K562 (cell line): ENCODE results near the gene MKS1. TPM values are rescaled to one million over a fixed set of nuclear protein-coding genes. Genes with fewer than 3 reads are reported as not detected.

Source experiments
- ATAC-seq: fragments of 200-7000 bp; cut with Tn5 transposase; 3 replicates; pipeline ENCODE4 v1.9.1; 2020; ENCODE audit warnings: moderate library complexity
- BruUV-seq: library from RNA; stranded (reverse); fragments of 400-500 nt; replicated peaks from 2 replicates; lab custom pipeline; 2021; lab: Mats Ljungman, UMichigan
- CTCF ChIA-PET: fragments of 300-600 bp; formaldehyde crosslinking; extraction: SDS; loops from one replicate; lab custom pipeline; 2021; ENCODE audit warnings: low intra/inter-chr PET ratio; lab: Yijun Ruan, JAX
- POLR2A ChIA-PET: fragments of 300-600, 350-650 bp; sonication (Branson Sonifier 250); formaldehyde crosslinking; extraction: SDS; loops from one replicate; lab custom pipeline; 2021; ENCODE audit warnings: antibody characterized with exemption, inconsistent platforms; lab: Yijun Ruan, JAX
- DNase-seq, 4 experiments: peaks; one replicate each; pipeline versions ENCODE4 v3.0.0 to v3.0.0-alpha.2; 2011 to 2018; ENCODE audit warnings: low spot score in 3 of 4, mixed read lengths in 3 of 4; ENCODE audit errors: extremely low read depth in 1 of 4
- FAIRE-seq: peaks from 2 replicates; lab custom pipeline; 2011; peaks lifted over from hg19 to GRCh38; lab: Jason Lieb, UNC
- H2AFZ ChIP-seq: 2 replicates; pipeline ENCODE4 v1.6.0; 2011; ENCODE audit warnings: low read depth, low read length, control low read depth, inconsistent platforms
- H3K27ac ChIP-seq: fragments of 200-600 bp; 3 replicates; pipeline ENCODE4 v1.8.0; 2011; ENCODE audit warnings: low read depth, mild to moderate bottlenecking, control low read depth, inconsistent platforms, low read length, moderate library complexity, mixed read lengths; ENCODE audit errors: extremely low read depth
- H3K27me3 ChIP-seq, 2 experiments: fragments of 300-600 bp in 1 of 2; 2 replicates in 1 of 2; 3 replicates in 1 of 2; pipeline versions ENCODE4 v1.6.0 to v1.8.0; 2011; ENCODE audit warnings: inconsistent platforms in 2 of 2, low read length in 2 of 2, mild to moderate bottlenecking in 1 of 2, mixed read lengths in 1 of 2, moderate library complexity in 1 of 2; ENCODE audit not compliant: control insufficient read depth in 2 of 2, insufficient read depth in 2 of 2
- H3K36me3 ChIP-seq: fragments of 300-600 bp; 3 replicates; pipeline ENCODE4 v1.8.0; 2011; ENCODE audit warnings: mild to moderate bottlenecking, low read length, inconsistent platforms; ENCODE audit not compliant: control insufficient read depth, insufficient read depth
- H3K4me1 ChIP-seq, 2 experiments: fragments of 200-600 bp in 1 of 2; replicated peaks in 1 of 2; 2 replicates in 1 of 2; 3 replicates in 1 of 2; pipeline versions ENCODE4 v1.5.1 to v1.8.0; 2011; ENCODE audit warnings: inconsistent platforms in 2 of 2, low read length in 2 of 2, mild to moderate bottlenecking in 1 of 2, mixed read lengths in 1 of 2, moderate library complexity in 1 of 2; ENCODE audit not compliant: control insufficient read depth in 2 of 2, insufficient read depth in 2 of 2
- H3K4me2 ChIP-seq: 2 replicates; pipeline ENCODE4 v1.6.1; 2011; ENCODE audit warnings: low read length, control low read depth, inconsistent platforms, mixed read lengths; ENCODE audit not compliant: insufficient read depth
- H3K4me3 ChIP-seq: fragments of 200-600 bp; sonication (generic), shearing (Covaris generic); 2 replicates; pipeline ENCODE4 v1.5.1; 2016; ENCODE audit warnings: control low read depth, inconsistent platforms
- H3K79me2 ChIP-seq: fragments of 200-600 bp; 3 replicates; pipeline ENCODE4 v1.8.0; 2011; ENCODE audit warnings: low read length, inconsistent platforms; ENCODE audit not compliant: control insufficient read depth, insufficient read depth
- H3K9ac ChIP-seq, 2 experiments: 2 replicates each; pipeline versions ENCODE4 v1.6.0 to v1.6.1; 2011; ENCODE audit warnings: low read depth in 2 of 2, low read length in 2 of 2, control low read depth in 1 of 2, inconsistent platforms in 1 of 2, mild to moderate bottlenecking in 1 of 2, mixed read lengths in 1 of 2; ENCODE audit not compliant: insufficient read depth in 1 of 2
- H3K9me1 ChIP-seq: one replicate; pipeline ENCODE4 v1.6.0; 2011; ENCODE audit warnings: inconsistent platforms, mild to moderate bottlenecking, low read length, moderate library complexity; ENCODE audit not compliant: control insufficient read depth, insufficient read depth
- H3K9me3 ChIP-seq: replicated peaks from 2 replicates; pipeline ENCODE4 v1.5.1; 2011; ENCODE audit warnings: low read depth, low read length, inconsistent platforms; ENCODE audit not compliant: control insufficient read depth, insufficient read depth
- H4K20me1 ChIP-seq: replicated peaks from 2 replicates; pipeline ENCODE4 v1.6.1; 2011; ENCODE audit warnings: low read length, inconsistent platforms, mixed read lengths; ENCODE audit not compliant: control insufficient read depth, insufficient read depth
- CBFB ChIP-seq: sonication (generic); formaldehyde crosslinking; IDR thresholded peaks from 2 replicates; pipeline ENCODE4 v1.4.0; 2020; ENCODE audit warnings: mild to moderate bottlenecking, missing genetic modification reagents
- CBX1 ChIP-seq: sonication (generic); IDR thresholded peaks from 2 replicates; pipeline ENCODE4 v1.6.1; 2016; ENCODE audit warnings: antibody characterized with exemption, low read depth, mild to moderate bottlenecking
- CSDE1 ChIP-seq, 2 experiments: fragments of 450-650 bp; IDR thresholded peaks; 2 replicates each; pipeline ENCODE4 v1.6.1; 2016; ENCODE audit warnings: mild to moderate bottlenecking in 1 of 2
- NFYB ChIP-seq: IDR thresholded peaks from 2 replicates; pipeline ENCODE4 v1.6.1; 2011; ENCODE audit warnings: mild to moderate bottlenecking, moderate library complexity; ENCODE audit not compliant: insufficient read length; ENCODE audit errors: extremely low read depth
- ZBTB49 ChIP-seq: sonication (generic); formaldehyde crosslinking; IDR thresholded peaks from 2 replicates; pipeline ENCODE4 v1.8.0; 2022; ENCODE audit warnings: missing genetic modification reagents, mild to moderate bottlenecking, borderline replicate concordance
- ZFP36 ChIP-seq: fragments of 150-350 bp; IDR thresholded peaks from 2 replicates; pipeline ENCODE4 v1.6.1; 2018; ENCODE audit warnings: low read length, low read depth; ENCODE audit not compliant: partially characterized antibody
- ZNF696 ChIP-seq: fragments of 250-450 bp; sonication (Bioruptor Pico); conservative IDR thresholded peaks from 2 replicates; pipeline ENCODE4 v1.4.0; 2020; ENCODE audit warnings: mild to moderate bottlenecking, moderate library complexity
- WGBS: fragments of 100-300 bp; shearing (Covaris generic); methylation state at CpG from one replicate; pipeline ENCODE4 v1.1.6; 2016; ENCODE audit warnings: low coverage, mixed read lengths; ENCODE audit not compliant: insufficient coverage; ENCODE audit errors: missing lambda C conversion rate; 5-methylcytosine and 5-hydroxymethylcytosine counted together
- in situ Hi-C: fragments of 300-500 bp; cut with MboI; formaldehyde crosslinking; loops from 4 replicates; pipeline ENCODE4 v1.15.0; 2018; ENCODE audit warnings: inconsistent platforms, mixed read lengths
- intact Hi-C: fragments of 100-400 bp; cut with micrococcal nuclease; formaldehyde crosslinking; loops from 2 replicates; pipeline ENCODE4 v1.14.2; 2022
- polyA plus RNA-seq, 8 experiments: library from polyadenylated mRNA; depleted of rRNA in 4 of 8; stranded (reverse) in 5 of 8; unstranded in 3 of 8; fragments of >200 nt; fragmentation: Nextera tagmentation in 2 of 8; fragmentation: Illumina TruSeq in 1 of 8; extraction: Ambion mirVana in 2 of 8; extraction: Trizol in 1 of 8; gene quantifications; 2 replicates each; pipeline versions ENCODE4 v1.2.1 to v1.2.3, GENCODE V29; 2011 to 2014; ENCODE audit warnings: inconsistent platforms in 1 of 8, missing spikeins in 1 of 8
- total RNA-seq, 7 experiments: library from RNA; depleted of rRNA in 6 of 7; stranded (reverse); fragments of >200 nt in 6 of 7; fragmentation: Illumina TruSeq in 2 of 7; extraction: Trizol in 2 of 7; gene quantifications; 2 replicates each; pipeline versions ENCODE4 v1.2.1 to v1.2.3, GENCODE V29; 2011 to 2021; ENCODE audit warnings: low replicate concordance in 1 of 7
- TF ChIP-seq, protein P1 (sequence below), 2 experiments: IDR thresholded peaks in 1 of 2; conservative IDR thresholded peaks in 1 of 2; 2 replicates each; pipeline ENCODE4 v1.6.1; 2016; ENCODE audit warnings: low read depth in 2 of 2, mild to moderate bottlenecking in 1 of 2, missing compliant biosample characterization in 1 of 2, missing genetic modification characterization in 1 of 2, moderate library complexity in 1 of 2

MKS1 gene
- total and polyA plus RNA-seq, 9 of the 15 experiments (the other 6 are each of a cell fraction or from before 2014, with no cell fraction given): 16.3 to 31.0 (median 25.9) TPM

- Histone ChIP-seq H3K36me3 (no peaks in the 10 kb centered on the region), H3K27me3 (peaks cover 2 to 17% of the 10 kb centered on the region in 2 experiments; a peak in 4 of 5 replicates), H2AFZ (no peak overlapping the region), H3K9me1 (no peaks in the 10 kb centered on the region), H3K4me2 (no peak overlapping the region), H3K27ac (no peak overlapping the region), H3K4me1 (peaks cover 0 to 14% of the 10 kb centered on the region in 2 experiments; a peak in 3 of 5 replicates), H3K4me3 (no peak overlapping the region), H3K9me3 (no peaks in the 10 kb centered on the region), H3K9ac (no peak overlapping the region), H3K79me2 (no peaks in the 10 kb centered on the region), H4K20me1 (no peaks in the 10 kb centered on the region)
- POLR2A ChIA-PET: interaction anchor here (0.9 to 1.7 kb wide), 5 partner anchors 7 to 14 kb away, joined by 3 to 6 read pairs (median 4); no protein-coding TSS in a partner anchor
- in situ Hi-C loops: no loop called here
- no TSS peak for BruUV-seq
- ATAC-seq (no peak), FAIRE-seq (no peak), DNase-seq (peak in 1 of 4 experiments; percentile 4)
- intact Hi-C loops: no loop called here
- 0% methylated on average over 1 of the region's 1 CpG for WGBS
- no peak for TF ChIP-seq NFYB
- no peak for TF ChIP-seq CSDE1 (IDR thresholded peaks at IDR 0.05)
- no peak for TF ChIP-seq CBX1
- no peak for TF ChIP-seq ZNF696
- TF ChIP-seq, protein P1, sequence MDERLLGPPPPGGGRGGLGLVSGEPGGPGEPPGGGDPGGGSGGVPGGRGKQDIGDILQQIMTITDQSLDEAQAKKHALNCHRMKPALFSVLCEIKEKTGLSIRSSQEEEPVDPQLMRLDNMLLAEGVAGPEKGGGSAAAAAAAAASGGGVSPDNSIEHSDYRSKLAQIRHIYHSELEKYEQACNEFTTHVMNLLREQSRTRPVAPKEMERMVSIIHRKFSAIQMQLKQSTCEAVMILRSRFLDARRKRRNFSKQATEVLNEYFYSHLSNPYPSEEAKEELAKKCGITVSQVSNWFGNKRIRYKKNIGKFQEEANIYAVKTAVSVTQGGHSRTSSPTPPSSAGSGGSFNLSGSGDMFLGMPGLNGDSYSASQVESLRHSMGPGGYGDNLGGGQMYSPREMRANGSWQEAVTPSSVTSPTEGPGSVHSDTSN (CRISPR knock-in tag; IDR thresholded peaks at IDR 0.05; ENCODE audit: low read depth): no peak
- TF ChIP-seq, protein P1 (tag; conservative IDR thresholded peaks at IDR 0.05; ENCODE audit: low read depth): no peak
- TF ChIP-seq ZFP36: no peak
- TF ChIP-seq CBFB: no peak
- TF ChIP-seq ZBTB49: no peak
- CTCF ChIA-PET: no interaction called here
Observed at GRCh38 chr17:58235821-58236220, 16.8 kb upstream of the MKS1 start.
